ENCODE results near the gene ANO2. TPM values are rescaled to one million over a fixed set of nuclear protein-coding genes. Genes with fewer than 3 reads are reported as not detected.

The ANO2 gene
- total RNA-seq, 2 experiments from 2014 or later: not detected

- no peaks in the 10 kb centered on the region for H3K9me3 Mint-ChIP-seq
- no peaks in the 10 kb centered on the region for H3K36me3 Mint-ChIP-seq (ENCODE audit: low read depth)
- DNase-seq (no peak), ATAC-seq (no peak)
- TF ChIP-seq, protein P1, sequence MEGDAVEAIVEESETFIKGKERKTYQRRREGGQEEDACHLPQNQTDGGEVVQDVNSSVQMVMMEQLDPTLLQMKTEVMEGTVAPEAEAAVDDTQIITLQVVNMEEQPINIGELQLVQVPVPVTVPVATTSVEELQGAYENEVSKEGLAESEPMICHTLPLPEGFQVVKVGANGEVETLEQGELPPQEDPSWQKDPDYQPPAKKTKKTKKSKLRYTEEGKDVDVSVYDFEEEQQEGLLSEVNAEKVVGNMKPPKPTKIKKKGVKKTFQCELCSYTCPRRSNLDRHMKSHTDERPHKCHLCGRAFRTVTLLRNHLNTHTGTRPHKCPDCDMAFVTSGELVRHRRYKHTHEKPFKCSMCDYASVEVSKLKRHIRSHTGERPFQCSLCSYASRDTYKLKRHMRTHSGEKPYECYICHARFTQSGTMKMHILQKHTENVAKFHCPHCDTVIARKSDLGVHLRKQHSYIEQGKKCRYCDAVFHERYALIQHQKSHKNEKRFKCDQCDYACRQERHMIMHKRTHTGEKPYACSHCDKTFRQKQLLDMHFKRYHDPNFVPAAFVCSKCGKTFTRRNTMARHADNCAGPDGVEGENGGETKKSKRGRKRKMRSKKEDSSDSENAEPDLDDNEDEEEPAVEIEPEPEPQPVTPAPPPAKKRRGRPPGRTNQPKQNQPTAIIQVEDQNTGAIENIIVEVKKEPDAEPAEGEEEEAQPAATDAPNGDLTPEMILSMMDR (IDR thresholded peaks at IDR 0.05): no peak
- intact Hi-C loops (cut with micrococcal nuclease): no loop called here
- H3K27ac Mint-ChIP-seq: no peak overlapping the region
- peaks cover 10% of the 10 kb centered on the region for H3K4me1 Mint-ChIP-seq (ENCODE audit: low read depth)
- CTCF ChIA-PET: no interaction called here
- no peak overlapping the region for H3K4me3 Mint-ChIP-seq
- POLR2A ChIA-PET: no interaction called here
- H3K27me3 Mint-ChIP-seq: no peaks in the 10 kb centered on the region
These were observed 202.8 kb downstream of the ANO2 start for GRCh38 chr12:5742258-5742657.

GRCh38 chr12:5739917-5740316 is 205.1 kb downstream of the ANO2 start:
- DNase-seq: no peak
- TF ChIP-seq, protein P1 (IDR thresholded peaks at IDR 0.05): no peak

GRCh38 chr12:5737778-5738177 is 207.3 kb downstream of the ANO2 start:
- intact Hi-C loops (cut with micrococcal nuclease): no loop called here
- H3K4me3 Mint-ChIP-seq: no peak overlapping the region
- POLR2A ChIA-PET: no interaction called here
- ATAC-seq (no peak), DNase-seq (no peak)
- TF ChIP-seq, protein P1 (IDR thresholded peaks at IDR 0.05): no peak
- no peaks in the 10 kb centered on the region for H3K36me3 Mint-ChIP-seq (ENCODE audit: low read depth)
- CTCF ChIA-PET: no interaction called here
- H3K27ac Mint-ChIP-seq: no peak overlapping the region
- H3K9me3 Mint-ChIP-seq: no peaks in the 10 kb centered on the region
- H3K4me1 Mint-ChIP-seq (ENCODE audit: low read depth): peaks cover 2% of the 10 kb centered on the region
- H3K27me3 Mint-ChIP-seq: no peaks in the 10 kb centered on the region

More at GRCh38 chr12:5739917-5740316, 205.1 kb downstream of the ANO2 start:
- POLR2A ChIA-PET: no interaction called here
- Mint-ChIP-seq H3K9me3 (no peaks in the 10 kb centered on the region), H3K27ac (no peak overlapping the region), H3K4me3 (no peak overlapping the region), H3K4me1 (ENCODE audit: low read depth) (peaks cover 2% of the 10 kb centered on the region), H3K27me3 (no peaks in the 10 kb centered on the region), H3K36me3 (ENCODE audit: low read depth) (no peaks in the 10 kb centered on the region)
- CTCF ChIA-PET: interaction anchor here (1.1 kb wide), 1 partner anchor 9 kb away, joined by 3 read pairs; no protein-coding TSS in a partner anchor
- intact Hi-C loops (cut with micrococcal nuclease): no loop called here
- no peak for ATAC-seq

GRCh38 chr12:5736527-5736926 is 208.5 kb downstream of the ANO2 start:
- Mint-ChIP-seq H3K4me1 (ENCODE audit: low read depth) (peaks cover 2% of the 10 kb centered on the region), H3K9me3 (no peaks in the 10 kb centered on the region), H3K36me3 (ENCODE audit: low read depth) (no peaks in the 10 kb centered on the region), H3K27me3 (no peaks in the 10 kb centered on the region), H3K4me3 (no peak overlapping the region), H3K27ac (no peak overlapping the region)
- ChIA-PET CTCF (no interaction called here), POLR2A (no interaction called here)
- TF ChIP-seq, protein P1 (IDR thresholded peaks at IDR 0.05): no peak
- ATAC-seq (no peak), DNase-seq (no peak)
- intact Hi-C loops (cut with micrococcal nuclease): no loop called here

GRCh38 chr12:5736016-5736415 is 209.0 kb downstream of the ANO2 start:
- no peaks in the 10 kb centered on the region for H3K9me3 Mint-ChIP-seq
- H3K27ac Mint-ChIP-seq: no peak overlapping the region
- POLR2A ChIA-PET: interaction anchor here (0.6 kb wide), 1 partner anchor 453 kb away, joined by 3 read pairs; no protein-coding TSS in a partner anchor
- H3K36me3 Mint-ChIP-seq (ENCODE audit: low read depth): no peaks in the 10 kb centered on the region
- DNase-seq (no peak), ATAC-seq (no peak)
- no peaks in the 10 kb centered on the region for H3K27me3 Mint-ChIP-seq
- H3K4me3 Mint-ChIP-seq: no peak overlapping the region
- intact Hi-C loops (cut with micrococcal nuclease): no loop called here
- TF ChIP-seq, protein P1 (IDR thresholded peaks at IDR 0.05): no peak
- peaks cover 2% of the 10 kb centered on the region for H3K4me1 Mint-ChIP-seq (ENCODE audit: low read depth)
- CTCF ChIA-PET: no interaction called here

Data from activated CD8-positive, alpha-beta T cell treated with anti-CD3 and anti-CD28 coated beads for 36 hours (primary cell).